Hematopoietic multipotent progenitor cell treated with erythropoietin and hydrocortisone succinate and interleukin-3 and kit ligand, for 4 days (in vitro differentiated cells): ENCODE results near the gene MLN.

Experiments
- DNase-seq: peaks from one replicate; pipeline ENCODE4 v3.0.0-alpha.2; 2015

The MLN gene

GRCh38 chr6:33771146-33772081 lies 32.4 kb downstream of the MLN start:
- DNase-seq, result peak; percentile 90

- DNase-seq, result no peak
Measured at GRCh38 chr6:33770833-33771145, 33.0 kb downstream of the MLN start.

- DNase-seq, result no peak
Measured at GRCh38 chr6:33770124-33770832, 33.5 kb downstream of the MLN start.

GRCh38 chr6:33769248-33769821 lies 34.5 kb downstream of the MLN start:
- no peak for DNase-seq

GRCh38 chr6:33768644-33769120 lies 35.1 kb downstream of the MLN start:
- peak; percentile 83 for DNase-seq

GRCh38 chr6:33766921-33767907 lies 36.6 kb downstream of the MLN start:
- DNase-seq, result no peak

- no peak for DNase-seq
Measured at GRCh38 chr6:33765368-33765767, 38.4 kb downstream of the MLN start.

GRCh38 chr6:33764036-33764435 lies 39.8 kb downstream of the MLN start:
- no peak for DNase-seq

GRCh38 chr6:33763483-33763882 lies 40.3 kb downstream of the MLN start:
- DNase-seq, result no peak

- no peak for DNase-seq
Measured at GRCh38 chr6:33762713-33763112, 41.1 kb downstream of the MLN start.

GRCh38 chr6:33761922-33762629 lies 41.7 kb downstream of the MLN start:
- DNase-seq, result peak; percentile 79

GRCh38 chr6:33761581-33761921 lies 42.3 kb downstream of the MLN start:
- DNase-seq, result no peak

- no peak for DNase-seq
Measured at GRCh38 chr6:33759887-33760629, 43.7 kb downstream of the MLN start.

GRCh38 chr6:33758815-33759216 lies 45.0 kb downstream of the MLN start:
- no peak for DNase-seq

GRCh38 chr6:33757906-33758305 lies 45.9 kb downstream of the MLN start:
- no peak for DNase-seq

- no peak for DNase-seq
Measured at GRCh38 chr6:33757113-33757512, 46.7 kb downstream of the MLN start.

- DNase-seq, result no peak
Measured at GRCh38 chr6:33756211-33756954, 47.4 kb downstream of the MLN start.

- no peak for DNase-seq
Measured at GRCh38 chr6:33755070-33755869, 48.5 kb downstream of the MLN start.

- no peak for DNase-seq
Measured at GRCh38 chr6:33754222-33754621, 49.6 kb downstream of the MLN start.

GRCh38 chr6:33752646-33753015 lies 51.2 kb downstream of the MLN start:
- no peak for DNase-seq
